H9 (cell line): ENCODE results near the gene LRRC37A3. TPM values are rescaled to one million over a fixed set of nuclear protein-coding genes. Genes with fewer than 3 reads are reported as not detected.

Experiments used
- DNase-seq: peaks from one replicate; pipeline ENCODE4 v3.0.0-alpha.2; 2017
- H2AFZ ChIP-seq: one replicate; pipeline ENCODE4 v1.6.1; 2013; ENCODE audit warnings: mild to moderate bottlenecking, low read length, control low read depth, moderate library complexity
- H2AK5ac ChIP-seq: 2 replicates; pipeline ENCODE4 v1.6.1; 2013; ENCODE audit warnings: low read length, control low read depth, mixed read lengths; ENCODE audit not compliant: insufficient read length
- H2BK120ac ChIP-seq: one replicate; pipeline ENCODE4 v1.6.1; 2013; ENCODE audit warnings: low read depth, mild to moderate bottlenecking, low read length, control low read depth, inconsistent platforms; ENCODE audit not compliant: poor library complexity, severe bottlenecking
- H2BK12ac ChIP-seq: 2 replicates; pipeline ENCODE4 v1.6.1; 2013; ENCODE audit warnings: low read length, control low read depth, mixed read lengths, low read depth; ENCODE audit not compliant: insufficient read length
- H2BK15ac ChIP-seq: 2 replicates; pipeline ENCODE4 v1.6.1; 2013; ENCODE audit warnings: low read depth, low read length, control low read depth
- H2BK20ac ChIP-seq: one replicate; pipeline ENCODE4 v1.6.1; 2013; ENCODE audit warnings: low read depth, mild to moderate bottlenecking, low read length, control low read depth, inconsistent platforms; ENCODE audit not compliant: poor library complexity, severe bottlenecking
- H2BK5ac ChIP-seq: 2 replicates; pipeline ENCODE4 v1.6.1; 2013; ENCODE audit warnings: low read length, control low read depth, mixed read lengths; ENCODE audit not compliant: insufficient read length
- H3K14ac ChIP-seq: 2 replicates; pipeline ENCODE4 v1.6.1; 2013; ENCODE audit warnings: low read length, control low read depth; ENCODE audit not compliant: insufficient read depth
- H3K18ac ChIP-seq: 2 replicates; pipeline ENCODE4 v1.6.1; 2013; ENCODE audit warnings: low read depth, mild to moderate bottlenecking, mixed read lengths, low read length, control low read depth; ENCODE audit not compliant: insufficient read length
- H3K23ac ChIP-seq: 2 replicates; pipeline ENCODE4 v1.6.1; 2013; ENCODE audit warnings: low read length, control low read depth, mixed read lengths, low read depth; ENCODE audit not compliant: insufficient read length
- H3K23me2 ChIP-seq: 2 replicates; pipeline ENCODE4 v1.6.1; 2013; ENCODE audit warnings: low read depth, mild to moderate bottlenecking, mixed read lengths, low read length, control low read depth; ENCODE audit not compliant: insufficient read length, poor library complexity, severe bottlenecking
- H3K27ac ChIP-seq: 2 replicates; pipeline ENCODE4 v1.5.1; 2013; ENCODE audit warnings: low read length, control low read depth, mixed read lengths, low read depth; ENCODE audit not compliant: insufficient read length
- H3K27me3 ChIP-seq: 2 replicates; pipeline ENCODE4 v1.6.1; 2013; ENCODE audit warnings: low read length, control low read depth, inconsistent platforms; ENCODE audit not compliant: insufficient read depth
- H3K4ac ChIP-seq: 2 replicates; pipeline ENCODE4 v1.6.1; 2013; ENCODE audit warnings: low read depth, mild to moderate bottlenecking, control low read depth, inconsistent platforms, low read length, moderate library complexity
- H3K4me1 ChIP-seq: 2 replicates; pipeline ENCODE4 v1.6.1; 2013; ENCODE audit warnings: low read length, control low read depth, inconsistent platforms; ENCODE audit not compliant: insufficient read depth
- H3K4me2 ChIP-seq: 2 replicates; pipeline ENCODE4 v1.6.1; 2013; ENCODE audit warnings: low read length, control low read depth, mixed read lengths; ENCODE audit not compliant: insufficient read length, insufficient read depth
- H3K56ac ChIP-seq: 2 replicates; pipeline ENCODE4 v1.6.1; 2013; ENCODE audit warnings: low read depth, mild to moderate bottlenecking, mixed read lengths, low read length, control low read depth; ENCODE audit not compliant: insufficient read length
- H3K79me1 ChIP-seq: 2 replicates; pipeline ENCODE4 v1.6.1; 2013; ENCODE audit warnings: low read depth, mild to moderate bottlenecking, moderate library complexity, low read length, control low read depth, inconsistent platforms; ENCODE audit not compliant: insufficient read depth, poor library complexity, severe bottlenecking
- H3K79me2 ChIP-seq: 2 replicates; pipeline ENCODE4 v1.6.1; 2013; ENCODE audit warnings: low read length, control low read depth, inconsistent platforms; ENCODE audit not compliant: insufficient read depth
- H3K9ac ChIP-seq: 2 replicates; pipeline ENCODE4 v1.6.1; 2013; ENCODE audit warnings: low read length, control low read depth, mixed read lengths; ENCODE audit not compliant: insufficient read length; ENCODE audit errors: extremely low read depth
- H3K9me3 ChIP-seq: one replicate; pipeline ENCODE4 v1.6.1; 2013; ENCODE audit warnings: low read depth, low read length, inconsistent platforms; ENCODE audit not compliant: control insufficient read depth
- H3T11ph ChIP-seq: one replicate; pipeline ENCODE4 v1.6.1; 2013; ENCODE audit warnings: mild to moderate bottlenecking, low read length, control low read depth, inconsistent platforms
- H4K20me1 ChIP-seq: one replicate; pipeline ENCODE4 v1.6.1; 2013; ENCODE audit not compliant: control insufficient read depth, insufficient read length, insufficient read depth
- H4K5ac ChIP-seq: 2 replicates; pipeline ENCODE4 v1.6.1; 2013; ENCODE audit warnings: low read depth, mild to moderate bottlenecking, mixed read lengths, low read length, control low read depth; ENCODE audit not compliant: insufficient read length
- H4K8ac ChIP-seq: replicated peaks from 2 replicates; pipeline ENCODE4 v1.6.1; 2013; ENCODE audit warnings: low read length, control low read depth, mixed read lengths, low read depth; ENCODE audit not compliant: insufficient read length
- H4K91ac ChIP-seq: 2 replicates; pipeline ENCODE4 v1.6.1; 2013; ENCODE audit warnings: low read depth, mild to moderate bottlenecking, moderate library complexity, mixed read lengths, low read length, control low read depth; ENCODE audit not compliant: insufficient read length
- H3K27ac Mint-ChIP-seq, 3 experiments: 2 replicates in 2 of 3; 3 replicates in 1 of 3; pipeline ENCODE4 v1.8.0; 2020 to 2021; ENCODE audit warnings: mixed read lengths in 3 of 3, mild to moderate bottlenecking in 1 of 3, moderate library complexity in 1 of 3
- H3K27me3 Mint-ChIP-seq: 2 replicates; pipeline ENCODE4 v1.8.0; 2021; ENCODE audit warnings: low read depth, mild to moderate bottlenecking, moderate library complexity, mixed read lengths
- H3K36me3 Mint-ChIP-seq, 3 experiments: 2 replicates in 2 of 3; 3 replicates in 1 of 3; pipeline ENCODE4 v1.8.0; 2020 to 2021; ENCODE audit warnings: low read depth in 3 of 3, mixed read lengths in 3 of 3; ENCODE audit not compliant: insufficient read depth in 1 of 3
- H3K4me1 Mint-ChIP-seq, 2 experiments: 2 replicates each; pipeline ENCODE4 v1.8.0; 2020; ENCODE audit warnings: mixed read lengths in 2 of 2
- H3K4me3 Mint-ChIP-seq, 2 experiments: 2 replicates in 1 of 2; 3 replicates in 1 of 2; pipeline ENCODE4 v1.8.0; 2020 to 2021; ENCODE audit warnings: mild to moderate bottlenecking in 2 of 2, mixed read lengths in 2 of 2, moderate library complexity in 1 of 2
- H3K9me3 Mint-ChIP-seq, 2 experiments: 2 replicates in 1 of 2; 3 replicates in 1 of 2; pipeline ENCODE4 v1.8.0; 2020; ENCODE audit warnings: mild to moderate bottlenecking in 2 of 2, mixed read lengths in 2 of 2, moderate library complexity in 1 of 2
- CTCF ChIP-seq: fragments of 200-600 bp; sonication (generic); conservative IDR thresholded peaks from 3 replicates; pipeline ENCODE4 v1.8.0; 2021; ENCODE audit warnings: antibody characterized with exemption, mild to moderate bottlenecking
- total RNA-seq: library from RNA; stranded (reverse); gene quantifications from 2 replicates; pipeline ENCODE4 v1.2.1, GENCODE V29; 2021

The LRRC37A3 gene
- total RNA-seq, 1 experiment from 2014 or later: 5.4 TPM

GRCh38 chr17:64938290-64938689, 19.0 kb upstream of the LRRC37A3 start:
- no peak overlapping the region for H3K18ac ChIP-seq
- H3K79me2 ChIP-seq: no peaks in the 10 kb centered on the region
- no peaks in the 10 kb centered on the region for H3K4me1 ChIP-seq
- no peak overlapping the region for H2AK5ac ChIP-seq
- no peaks in the 10 kb centered on the region for H3K36me3 Mint-ChIP-seq
- H4K5ac ChIP-seq: no peak overlapping the region
- no peak overlapping the region for H3K23ac ChIP-seq
- no peaks in the 10 kb centered on the region for H3K27me3 ChIP-seq
- H3K4me3 Mint-ChIP-seq: no peak overlapping the region
- no peak overlapping the region for H2BK15ac ChIP-seq
- DNase-seq: no peak
- H3K4me1 Mint-ChIP-seq: peaks cover 2 to 7% of the 10 kb centered on the region in 2 experiments; a peak in 2 of 4 replicates
- H3K4ac ChIP-seq: no peak overlapping the region
- no peak overlapping the region for H2BK120ac ChIP-seq
- no peaks in the 10 kb centered on the region for H4K20me1 ChIP-seq
- H3K27me3 Mint-ChIP-seq: no peaks in the 10 kb centered on the region
- H4K8ac ChIP-seq: no peak overlapping the region
- TF ChIP-seq CTCF: no peak
- H3K14ac ChIP-seq: no peak overlapping the region
- no peak overlapping the region for H2BK12ac ChIP-seq
- no peak overlapping the region for H2AFZ ChIP-seq
- no peak overlapping the region for H3T11ph ChIP-seq
- H3K56ac ChIP-seq: no peak overlapping the region
- no peak overlapping the region for H2BK20ac ChIP-seq
- H3K9ac ChIP-seq: no peak overlapping the region
- H2BK5ac ChIP-seq: no peak overlapping the region
- no peak overlapping the region for H3K27ac Mint-ChIP-seq
- H3K9me3 Mint-ChIP-seq: no peaks in the 10 kb centered on the region
- H4K91ac ChIP-seq: no peak overlapping the region
- H3K4me2 ChIP-seq: no peak overlapping the region
- no peaks in the 10 kb centered on the region for H3K9me3 ChIP-seq
- H3K23me2 ChIP-seq: no peaks in the 10 kb centered on the region
- no peak overlapping the region for H3K27ac ChIP-seq
- no peaks in the 10 kb centered on the region for H3K79me1 ChIP-seq
